Measurements from ENCODE around the gene ABCA7.

The ABCA7 gene

GRCh38 chr19:1026783-1027649 lies 12.9 kb upstream of the ABCA7 start:
- no peak for TF ChIP-seq FOXK2 (IDR thresholded peaks at IDR 0.05)
- no peak for TF ChIP-seq BHLHE40 (IDR thresholded peaks at IDR 0.05; ENCODE audit: borderline replicate concordance)
- TF ChIP-seq L3MBTL2 (conservative IDR thresholded peaks at IDR 0.05): no peak
- no peak for TF ChIP-seq NFRKB (IDR thresholded peaks at IDR 0.05)
- TF ChIP-seq HDGF (IDR thresholded peaks at IDR 0.05; ENCODE audit: borderline replicate concordance): no peak
- TF ChIP-seq SP1 (IDR thresholded peaks at IDR 0.05): no peak
- no peak for TF ChIP-seq FOXM1 (IDR thresholded peaks at IDR 0.05; ENCODE audit: borderline replicate concordance)
- no peak for TF ChIP-seq LEF1 (IDR thresholded peaks at IDR 0.05; ENCODE audit: borderline replicate concordance)
- no peak for DNase-seq (ENCODE audit: extremely low spot score)
- CTCF ChIA-PET: no interaction called here
- POLR2A ChIA-PET: interaction anchor here (0.7 to 3.7 kb wide), 7 partner anchors 11 to 242 kb away, joined by 3 to 29 read pairs (median 3); partner anchors contain the start of genes ABCA7, CIRBP and WDR18

DNA sequence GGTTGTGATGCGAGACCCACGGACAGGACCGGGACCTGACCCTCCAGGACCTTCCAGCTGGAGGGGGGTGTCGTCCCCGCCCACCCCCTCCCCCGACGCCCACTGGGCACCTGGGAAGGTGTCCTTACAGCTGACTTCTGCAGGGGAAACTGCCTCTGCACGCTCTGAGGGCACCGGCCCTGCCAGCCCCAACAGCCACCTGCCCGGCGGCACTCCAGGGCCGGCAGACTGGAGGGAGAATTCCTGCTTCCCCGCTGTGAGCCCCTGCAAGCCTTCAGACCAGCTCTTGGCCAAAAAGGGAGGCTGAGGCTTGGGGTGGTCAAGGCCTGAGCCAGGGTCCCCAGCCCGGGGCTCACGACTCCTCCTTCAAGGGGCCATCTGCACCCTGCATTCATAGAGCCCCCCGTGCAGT lies 12.3 kb upstream of the ABCA7 start:
- ChIA-PET POLR2A (interaction anchor here (1.1 to 3.7 kb wide), 2 partner anchors 12 to 23 kb away, joined by 3 to 29 read pairs; partner anchors contain the start of gene ABCA7), CTCF (no interaction called here)
- TF ChIP-seq ARNT (IDR thresholded peaks at IDR 0.05) (no peak), LEF1 (IDR thresholded peaks at IDR 0.05; ENCODE audit: borderline replicate concordance) (no peak), FOXA1 (IDR thresholded peaks at IDR 0.05) (no peak), NFRKB (IDR thresholded peaks at IDR 0.05) (no peak), SUZ12 (IDR thresholded peaks at IDR 0.05) (no peak), FOXK2 (IDR thresholded peaks at IDR 0.05) (no peak), FOXM1 (IDR thresholded peaks at IDR 0.05; ENCODE audit: borderline replicate concordance) (no peak), ZNF384 (IDR thresholded peaks at IDR 0.05) (no peak), CTBP1 (IDR thresholded peaks at IDR 0.05; ENCODE audit: borderline replicate concordance) (no peak), BHLHE40 (IDR thresholded peaks at IDR 0.05; ENCODE audit: borderline replicate concordance) (no peak), TARDBP (IDR thresholded peaks at IDR 0.05) (no peak), HDGF (IDR thresholded peaks at IDR 0.05; ENCODE audit: borderline replicate concordance) (no peak), SP1 (IDR thresholded peaks at IDR 0.05) (no peak), L3MBTL2 (conservative IDR thresholded peaks at IDR 0.05) (no peak), ELF4 (IDR thresholded peaks at IDR 0.05) (no peak)
- TF ChIP-seq, protein P1, sequence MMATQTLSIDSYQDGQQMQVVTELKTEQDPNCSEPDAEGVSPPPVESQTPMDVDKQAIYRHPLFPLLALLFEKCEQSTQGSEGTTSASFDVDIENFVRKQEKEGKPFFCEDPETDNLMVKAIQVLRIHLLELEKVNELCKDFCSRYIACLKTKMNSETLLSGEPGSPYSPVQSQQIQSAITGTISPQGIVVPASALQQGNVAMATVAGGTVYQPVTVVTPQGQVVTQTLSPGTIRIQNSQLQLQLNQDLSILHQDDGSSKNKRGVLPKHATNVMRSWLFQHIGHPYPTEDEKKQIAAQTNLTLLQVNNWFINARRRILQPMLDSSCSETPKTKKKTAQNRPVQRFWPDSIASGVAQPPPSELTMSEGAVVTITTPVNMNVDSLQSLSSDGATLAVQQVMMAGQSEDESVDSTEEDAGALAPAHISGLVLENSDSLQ (IDR thresholded peaks at IDR 0.05): no peak
- no peak for DNase-seq (ENCODE audit: extremely low spot score)

DNA sequence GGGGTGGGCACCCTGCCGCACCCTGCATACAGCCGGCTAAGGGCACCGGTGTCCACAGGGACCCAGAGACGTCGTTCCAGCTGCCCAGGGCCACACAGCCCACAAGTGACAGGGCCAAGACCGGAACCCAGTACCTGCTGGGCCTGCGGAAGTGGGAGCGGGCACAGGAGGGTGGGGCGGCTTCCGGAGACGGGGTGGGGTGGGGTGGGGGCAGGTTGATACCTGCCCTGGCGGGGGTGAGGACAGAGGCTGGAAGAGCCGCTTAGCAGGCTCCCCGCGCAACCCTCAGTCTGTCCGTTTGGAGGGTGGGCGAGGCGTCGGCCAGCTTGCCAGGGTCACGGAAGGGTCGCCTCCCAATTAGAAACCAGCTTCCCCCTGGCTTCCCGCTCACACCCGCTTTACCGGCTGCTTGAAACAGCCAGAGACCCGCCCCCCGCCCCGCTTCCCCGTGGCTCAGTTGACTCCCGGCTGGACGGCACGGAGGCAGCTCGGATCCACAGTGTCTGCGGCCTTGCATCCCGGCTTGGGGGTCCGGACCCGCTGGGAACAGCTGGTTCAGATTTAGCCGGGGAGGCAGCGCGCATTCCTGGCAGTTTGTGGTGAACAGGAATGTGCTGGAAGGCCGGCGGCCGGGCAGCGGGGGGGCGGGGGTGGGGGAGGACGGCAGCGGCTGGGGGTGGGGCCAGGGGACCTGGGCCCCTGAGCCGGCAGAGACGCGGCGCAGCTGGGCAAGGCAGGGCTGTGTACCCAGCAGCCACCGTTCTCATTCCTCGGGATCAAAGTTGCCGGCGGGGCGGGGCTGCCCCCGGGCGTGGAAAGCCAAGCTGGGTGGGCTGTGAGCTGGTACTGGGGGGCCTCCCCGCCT lies 11.6 kb upstream of the ABCA7 start:
- no peak for DNase-seq (ENCODE audit: extremely low spot score)
- POLR2A ChIA-PET: interaction anchor here (0.7 to 3.7 kb wide), 3 partner anchors 10 to 17 kb away, joined by 3 to 29 read pairs (median 3); partner anchors contain the start of gene ABCA7
- CTCF ChIA-PET: no interaction called here
- no peak for TF ChIP-seq ELF4 (IDR thresholded peaks at IDR 0.05)
- no peak for TF ChIP-seq ARNT (IDR thresholded peaks at IDR 0.05)
- TF ChIP-seq SP1 (IDR thresholded peaks at IDR 0.05): no peak
- no peak for TF ChIP-seq HDGF (IDR thresholded peaks at IDR 0.05; ENCODE audit: borderline replicate concordance)
- no peak for TF ChIP-seq LEF1 (IDR thresholded peaks at IDR 0.05; ENCODE audit: borderline replicate concordance)
- TF ChIP-seq ZNF384 (IDR thresholded peaks at IDR 0.05): no peak
- TF ChIP-seq, protein P1 (IDR thresholded peaks at IDR 0.05): no peak
- no peak for TF ChIP-seq FOXM1 (IDR thresholded peaks at IDR 0.05; ENCODE audit: borderline replicate concordance)
- no peak for TF ChIP-seq CTBP1 (IDR thresholded peaks at IDR 0.05; ENCODE audit: borderline replicate concordance)
- TF ChIP-seq TARDBP (IDR thresholded peaks at IDR 0.05): no peak
- TF ChIP-seq FOXK2 (IDR thresholded peaks at IDR 0.05): no peak
- no peak for TF ChIP-seq NFRKB (IDR thresholded peaks at IDR 0.05)
- TF ChIP-seq FOXA1 (IDR thresholded peaks at IDR 0.05): no peak
- TF ChIP-seq BHLHE40 (IDR thresholded peaks at IDR 0.05; ENCODE audit: borderline replicate concordance): no peak
- no peak for TF ChIP-seq SUZ12 (IDR thresholded peaks at IDR 0.05)
- TF ChIP-seq L3MBTL2 (conservative IDR thresholded peaks at IDR 0.05): no peak

DNA sequence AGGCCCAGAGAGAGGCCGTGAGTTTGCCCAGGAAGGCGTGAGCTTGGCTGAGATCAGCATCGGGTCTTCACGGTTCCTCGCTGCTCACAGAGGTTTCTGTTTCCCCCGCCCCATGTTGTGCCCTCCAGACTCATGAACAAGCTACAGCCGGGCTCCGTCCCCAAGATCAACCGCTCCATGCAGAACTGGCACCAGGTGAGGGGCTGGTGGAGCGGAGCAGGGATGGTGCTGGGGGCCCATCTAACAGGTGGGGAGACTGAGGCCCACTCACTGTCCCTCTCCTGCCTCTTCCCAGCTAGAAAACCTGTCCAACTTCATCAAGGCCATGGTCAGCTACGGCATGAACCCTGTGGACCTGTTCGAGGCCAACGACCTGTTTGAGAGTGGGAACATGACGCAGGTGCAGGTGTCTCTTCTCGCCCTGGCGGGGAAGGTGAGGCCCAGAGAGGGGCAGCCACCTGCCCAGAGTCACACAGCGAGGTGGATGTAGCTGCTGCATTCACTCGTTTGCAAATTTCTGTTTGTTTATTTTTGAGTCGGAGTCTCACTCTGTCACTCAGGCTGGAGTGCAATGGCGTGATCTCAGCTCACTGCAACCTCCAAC lies 7.5 kb upstream of the ABCA7 start:
- DNase-seq (ENCODE audit: extremely low spot score): no peak
- POLR2A ChIA-PET: interaction anchor here (1.0 to 1.8 kb wide), 2 partner anchors 11 to 237 kb away, joined by 5 to 6 read pairs; partner anchors contain the start of genes CIRBP and RNU6-2
- TF ChIP-seq CTBP1 (IDR thresholded peaks at IDR 0.05; ENCODE audit: borderline replicate concordance) (no peak), BHLHE40 (IDR thresholded peaks at IDR 0.05; ENCODE audit: borderline replicate concordance) (no peak), FOXK2 (IDR thresholded peaks at IDR 0.05) (no peak), HDGF (IDR thresholded peaks at IDR 0.05; ENCODE audit: borderline replicate concordance) (no peak), FOXM1 (IDR thresholded peaks at IDR 0.05; ENCODE audit: borderline replicate concordance) (no peak), NFRKB (IDR thresholded peaks at IDR 0.05) (no peak), ELF4 (IDR thresholded peaks at IDR 0.05) (no peak)
- TF ChIP-seq, protein P1 (IDR thresholded peaks at IDR 0.05): no peak
- CTCF ChIA-PET: no interaction called here

Data from HEK293T (cell line).